ENCODE measurements around the gene MARCKS.
"Not testable (repeated sequence)": the region's sequence is repeated elsewhere in the genome, so short reads cannot be mapped to it uniquely, and the experiment has no call there.

Gene MARCKS

DNA sequence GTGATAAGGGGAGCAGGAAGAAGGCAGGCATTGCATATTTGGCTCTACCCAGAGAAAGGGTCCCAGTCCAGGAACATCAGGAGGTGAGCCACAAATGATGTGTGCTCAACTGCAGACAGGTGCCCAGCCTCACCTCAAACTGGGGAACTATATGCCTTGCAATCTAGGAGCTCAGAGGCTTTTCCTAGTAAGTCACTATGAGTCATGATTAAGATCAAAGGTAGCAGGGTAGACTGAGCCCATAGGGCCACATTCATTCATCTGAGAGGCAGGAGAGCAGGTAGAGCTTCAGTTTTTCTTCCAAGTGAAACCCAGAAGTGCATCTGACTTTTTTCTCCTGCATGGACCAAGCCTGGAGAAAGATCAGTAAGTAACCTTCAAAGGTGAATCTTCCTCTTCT, 31.3 kb downstream of the MARCKS start:
- DNase-seq = no peak

DNA sequence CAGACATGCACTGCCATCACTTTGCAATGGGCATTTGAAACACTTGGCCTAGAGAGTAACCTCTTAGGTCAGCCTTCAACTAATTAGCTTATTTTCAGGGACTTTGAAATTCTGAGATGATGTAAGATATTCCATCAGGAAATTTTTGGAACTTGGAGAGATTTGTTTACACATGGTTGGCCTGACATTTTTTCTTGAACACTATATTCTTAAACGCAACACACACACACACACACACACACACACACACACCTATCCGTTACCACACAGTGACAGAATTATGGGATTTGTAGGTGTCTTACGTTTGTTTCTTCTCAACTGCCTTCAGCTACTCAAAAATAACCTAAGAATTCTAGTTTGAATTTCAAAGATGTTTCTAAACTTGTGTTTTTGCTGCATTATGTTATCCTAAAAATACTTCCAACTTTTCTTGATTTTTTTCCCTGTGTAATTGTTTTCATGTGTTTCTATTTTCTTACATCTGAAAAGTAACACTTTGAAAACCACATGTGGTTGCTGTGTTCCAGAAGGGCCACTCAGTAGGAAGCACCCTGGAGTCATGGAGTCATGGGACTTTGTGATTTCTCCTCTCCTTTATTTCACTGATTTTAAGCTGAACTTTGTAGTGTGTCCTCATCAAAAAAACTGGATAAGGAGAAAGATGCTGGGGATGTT, 31.9 kb downstream of the MARCKS start:
- no peak for DNase-seq

DNA sequence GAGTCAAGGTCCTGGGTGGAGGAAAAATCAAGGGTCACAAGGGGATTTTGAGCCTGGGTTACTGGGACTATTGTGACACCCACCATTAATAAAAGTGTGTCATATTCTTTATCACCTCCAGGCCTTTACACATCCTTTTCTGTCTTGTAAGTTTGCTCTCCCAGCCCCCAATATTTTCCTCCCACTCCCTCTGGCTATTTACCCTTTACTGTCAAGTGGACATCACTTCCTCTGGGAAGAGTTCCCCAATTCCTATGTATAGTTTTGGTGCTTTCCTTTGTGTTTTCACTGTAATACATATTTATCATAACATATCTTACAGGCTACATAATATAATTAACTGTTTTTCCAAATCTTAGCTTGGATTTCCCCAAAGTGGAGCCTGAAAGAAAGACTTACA, 36.3 kb downstream of the MARCKS start:
- DNase-seq = no peak

DNA sequence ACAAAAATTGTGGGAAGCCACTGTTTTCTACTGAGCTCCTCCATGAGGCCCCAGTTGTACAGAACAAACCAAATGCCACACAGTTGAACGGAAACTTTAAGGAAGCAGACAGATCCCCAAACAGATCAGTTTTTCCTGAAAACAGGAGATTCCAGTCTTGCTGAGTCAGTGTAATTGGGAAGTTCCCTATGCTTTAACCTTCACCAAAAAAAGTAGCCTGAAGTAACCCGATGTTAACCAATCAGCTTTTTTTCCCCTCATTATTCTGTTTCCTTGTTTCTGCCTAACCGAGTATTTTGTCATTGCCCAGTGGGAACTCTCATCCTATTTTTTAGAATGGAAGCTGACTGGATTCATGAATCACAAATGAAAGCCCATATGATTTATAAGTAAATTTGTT, 36.7 kb downstream of the MARCKS start:
- no peak for DNase-seq

DNA sequence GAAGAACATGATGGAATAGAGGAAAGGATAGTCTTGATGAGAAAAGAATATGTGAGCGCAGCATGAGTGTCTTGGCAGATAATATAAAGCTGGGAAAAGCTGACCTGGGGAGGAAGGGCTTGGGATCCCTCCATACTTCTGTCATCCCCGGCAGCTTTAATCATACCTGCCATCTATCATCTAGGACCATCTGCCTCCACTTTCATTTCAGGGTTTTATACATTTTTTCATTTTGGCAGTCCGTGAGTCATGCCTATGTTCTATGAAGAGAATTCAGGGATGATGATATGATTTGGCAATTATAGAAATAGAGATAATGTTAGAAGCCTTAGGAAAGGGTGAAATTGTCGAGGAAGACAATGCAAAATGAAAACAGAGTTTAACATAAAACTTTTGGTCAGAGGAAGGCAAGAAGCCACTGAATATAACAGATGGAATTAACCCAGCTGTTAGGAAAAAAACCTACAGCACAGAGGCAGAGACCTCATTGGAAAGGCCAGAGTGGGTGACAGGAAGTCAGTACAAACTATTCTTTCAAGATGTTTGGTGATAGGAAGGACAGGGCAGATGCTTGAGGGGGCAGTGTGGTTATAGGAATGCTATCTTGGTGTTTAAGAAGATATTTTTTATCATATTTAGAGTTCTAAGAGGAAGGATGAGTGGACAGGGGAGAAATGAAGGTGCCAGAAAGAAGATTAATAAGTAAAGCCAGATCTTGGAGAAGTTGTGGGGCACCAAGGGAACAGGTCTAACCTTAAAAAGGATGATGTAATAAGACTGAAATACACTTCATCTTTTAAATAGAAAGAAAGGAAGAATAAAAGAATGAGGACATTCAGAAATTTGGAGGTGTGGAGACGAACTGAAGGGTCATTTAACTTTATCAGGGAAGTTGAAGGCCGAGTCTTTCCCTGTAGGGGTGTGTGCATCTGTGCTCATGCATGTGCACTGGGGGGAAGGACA, 37.8 kb downstream of the MARCKS start:
- no peak for DNase-seq

DNA sequence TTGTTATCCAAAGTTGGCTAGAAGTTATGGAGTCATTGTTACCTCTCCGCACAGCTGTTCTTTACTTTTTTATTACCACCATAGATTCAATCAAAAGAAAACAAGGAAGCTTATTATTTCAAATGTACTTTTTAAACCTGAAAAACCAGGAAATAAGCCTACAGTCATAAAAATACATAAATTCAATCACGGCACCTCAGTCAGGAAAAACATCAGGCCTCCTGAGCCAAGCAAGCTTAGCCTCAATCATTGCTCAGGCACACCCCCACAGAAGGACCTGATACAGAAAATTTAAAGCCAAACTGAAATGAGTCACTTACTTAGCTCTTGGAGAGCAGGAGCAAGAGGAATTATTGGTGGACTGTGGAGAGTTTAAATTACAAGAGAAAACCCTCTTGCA, 44.3 kb downstream of the MARCKS start:
- no peak for DNase-seq

DNA sequence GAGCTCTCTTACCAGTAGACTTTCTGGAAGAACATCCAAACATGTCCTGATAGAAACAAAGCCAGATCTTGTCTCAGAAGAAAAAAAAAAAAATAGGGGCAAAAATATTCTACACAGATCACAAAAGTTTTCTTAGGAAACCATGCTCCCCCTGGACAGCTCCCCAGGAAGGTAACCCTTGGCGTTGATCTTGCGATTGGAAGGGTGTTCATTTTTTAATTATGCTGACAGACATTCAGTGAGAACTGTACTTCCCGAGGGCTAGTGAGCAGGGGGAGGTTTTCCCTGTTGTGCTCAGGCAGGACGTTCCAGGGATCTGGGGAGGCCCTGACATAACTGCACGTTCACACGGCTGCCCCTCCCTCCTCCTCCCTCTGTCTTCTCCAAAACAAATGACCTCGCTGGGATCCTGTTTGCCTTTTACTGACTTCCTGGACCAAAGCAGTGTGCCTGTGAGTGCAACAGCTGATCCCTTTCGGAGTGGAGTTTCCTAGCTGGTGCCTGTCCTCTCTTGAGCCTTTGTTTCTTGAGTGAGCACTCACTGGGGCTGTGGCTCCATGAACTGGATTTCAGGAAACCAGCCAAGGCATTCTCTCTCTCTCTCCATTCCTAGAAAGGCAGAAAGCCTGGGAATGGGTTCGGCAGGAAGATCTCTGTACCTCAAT, 46.7 kb downstream of the MARCKS start:
- DNase-seq = no peak

DNA sequence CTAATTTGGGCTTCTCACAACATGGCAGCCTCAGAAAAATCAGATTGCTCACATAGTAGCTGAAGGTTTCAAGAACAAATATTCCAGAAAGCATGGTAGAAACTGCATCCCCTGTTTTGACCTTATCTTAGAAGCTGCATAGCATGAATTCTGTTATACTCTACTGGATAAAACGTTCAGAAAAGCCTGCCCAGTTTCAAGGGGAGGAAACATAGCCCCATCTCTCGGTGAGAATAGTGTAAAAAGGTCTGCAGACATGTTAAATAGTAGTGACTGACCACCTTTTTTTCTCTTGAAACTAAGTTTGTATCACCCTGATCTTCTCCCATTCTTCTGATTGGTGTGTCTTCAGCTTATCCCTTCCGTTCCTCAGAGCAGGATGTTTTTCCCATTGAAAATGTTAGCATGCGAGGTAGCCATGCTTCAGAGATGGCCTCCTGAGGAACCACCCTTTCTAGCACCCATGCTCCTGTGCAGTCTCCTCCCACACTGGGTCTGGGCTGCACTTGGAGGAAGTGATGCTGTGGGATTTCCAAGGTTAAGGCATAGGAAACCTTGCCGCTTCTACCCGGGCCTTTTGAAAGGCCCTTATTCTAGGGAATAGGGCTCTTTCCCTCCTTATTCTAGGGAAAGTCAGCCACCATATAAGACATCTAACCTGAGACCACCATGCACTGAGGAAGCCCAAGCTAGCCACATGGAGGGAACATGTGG, 50.1 kb downstream of the MARCKS start:
- DNase-seq = no peak

DNA sequence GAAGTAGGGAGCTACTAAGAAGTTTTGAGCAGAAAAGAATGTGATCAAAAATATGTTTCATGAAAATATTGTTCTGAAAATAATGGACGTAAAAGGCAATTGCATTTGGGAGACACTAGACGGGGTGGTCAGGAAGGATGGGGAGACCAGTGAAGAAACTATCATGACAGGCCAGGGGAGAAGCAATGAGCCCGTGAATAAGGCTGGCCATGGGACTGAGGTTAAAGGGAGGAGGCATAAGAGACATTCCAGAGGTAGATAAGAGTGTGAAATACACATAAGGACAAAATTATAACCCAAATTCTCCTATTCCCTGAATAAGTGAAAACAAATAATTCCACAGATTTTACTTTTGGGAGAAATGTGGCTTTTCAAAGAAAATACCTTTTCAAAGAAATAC, 51.7 kb downstream of the MARCKS start:
- no peak for DNase-seq

DNA sequence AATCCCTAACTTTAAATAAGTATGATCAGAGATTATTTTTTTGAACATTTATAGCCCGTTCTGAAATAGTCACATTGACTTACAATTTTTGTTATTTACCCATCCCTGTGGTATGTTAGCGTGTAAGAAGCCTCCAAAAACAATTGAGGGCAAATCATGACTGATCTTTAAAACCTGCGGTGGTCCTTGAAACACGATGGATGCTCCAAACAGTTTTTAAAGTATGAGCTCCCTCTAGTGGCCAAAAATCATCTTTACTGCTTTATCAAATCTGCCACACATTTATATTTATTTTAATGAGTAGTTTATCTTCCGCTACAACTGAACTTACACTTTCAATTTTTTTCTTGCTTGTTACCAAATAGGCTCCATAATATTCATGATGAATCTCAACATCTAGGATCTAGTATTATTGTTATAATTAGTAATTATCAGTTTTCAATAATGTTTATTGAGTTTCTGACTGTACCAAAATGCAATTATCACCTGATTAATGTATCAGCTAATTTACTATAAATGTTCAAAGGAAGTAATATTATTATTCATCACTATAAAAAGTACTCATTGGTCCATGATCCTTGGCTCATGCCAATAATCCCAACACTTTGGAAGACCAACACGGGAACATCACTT, 52.2 kb downstream of the MARCKS start:
- DNase-seq = no peak

DNA sequence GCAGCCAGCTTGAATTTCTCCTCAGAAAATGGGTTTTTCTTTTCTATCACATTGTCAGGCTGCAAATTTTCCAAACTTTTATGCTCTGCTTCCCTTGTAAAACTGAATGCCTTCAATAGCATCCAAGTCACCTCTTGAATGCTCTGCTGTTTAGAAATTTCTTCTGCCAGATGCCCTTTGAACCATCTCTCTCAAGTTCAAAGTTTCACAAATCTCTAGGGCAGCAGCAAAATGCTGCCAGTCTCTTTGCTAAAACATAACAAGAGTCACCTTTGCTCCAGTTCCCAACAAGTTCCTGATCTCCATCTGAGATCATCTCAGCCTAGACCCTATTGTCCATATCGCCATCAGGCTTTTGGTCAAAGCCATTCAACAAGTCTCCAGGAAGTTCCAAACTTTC, 53.1 kb downstream of the MARCKS start:
- not testable (repeated sequence) for DNase-seq
